Measurements from ENCODE around the gene SNX11. TPM values are rescaled to one million over a fixed set of nuclear protein-coding genes. Genes with fewer than 3 reads are reported as not detected.
"Not testable (repeated sequence)": the region's sequence is repeated elsewhere in the genome, so short reads cannot be mapped to it uniquely, and the experiment has no call there.

Gene SNX11
- total RNA-seq, 6 donors from 2014 or later = 19.5 to 27.2 (median 23.7) TPM

- Histone ChIP-seq H3K4me3 (no peak overlapping the region), H3K27ac (no peak overlapping the region), H3K27me3 (no peaks in the 10 kb centered on the region), H3K36me3 (peaks cover 7 to 86% (median 35%) of the 10 kb centered on the region in 4 donors), H3K4me1 (peaks cover 0 to 8% (median 3%) of the 10 kb centered on the region in 4 donors), H3K9me3 (no peaks in the 10 kb centered on the region)
- peak in 1 of 2 donors; percentile 39 for ATAC-seq (ENCODE audit: low FRiP score in 2 of 2)
- WGBS, 2 donors = 78 to 84% methylated on average over 3 of the region's 3 CpGs
- TF ChIP-seq CTCF (IDR thresholded peaks at IDR 0.05) = peak in 2 of 6 experiments; percentile 24 to 37
- TF ChIP-seq POLR2A (IDR thresholded peaks at IDR 0.05) = no peak
- no peak for DNase-seq
Observed at GRCh38 chr17:48068491-48068961, 39.0 kb upstream of the SNX11 start.

- Histone ChIP-seq H3K4me3 (no peak overlapping the region), H3K27ac (no peak overlapping the region), H3K9me3 (no peaks in the 10 kb centered on the region), H3K27me3 (no peaks in the 10 kb centered on the region), H3K4me1 (peaks cover 0 to 8% (median 2%) of the 10 kb centered on the region in 4 donors), H3K36me3 (peaks cover 7 to 89% (median 32%) of the 10 kb centered on the region in 4 donors)
- no peak for ATAC-seq (ENCODE audit: low FRiP score in 2 of 2)
- no peak for DNase-seq
- WGBS, 2 donors = 83 to 85% methylated on average over 2 of the region's 2 CpGs
- TF ChIP-seq POLR2AphosphoS5 (IDR thresholded peaks at IDR 0.05) (no peak), EP300 (IDR thresholded peaks at IDR 0.05) (no peak), POLR2A (IDR thresholded peaks at IDR 0.05) (no peak), CTCF (IDR thresholded peaks at IDR 0.05) (no peak)
Observed at GRCh38 chr17:48070195-48070594, 37.4 kb upstream of the SNX11 start.

- H3K4me1 ChIP-seq = peaks cover 0 to 3% (median 0%) of the 10 kb centered on the region in 4 donors
- WGBS, 2 donors = 82 to 87% methylated on average over 2 of the region's 2 CpGs
- H3K36me3 ChIP-seq = peaks cover 12 to 93% (median 40%) of the 10 kb centered on the region in 4 donors
- H3K4me3 ChIP-seq = no peak overlapping the region
- H3K27ac ChIP-seq = no peak overlapping the region
- no peaks in the 10 kb centered on the region for H3K9me3 ChIP-seq
- no peaks in the 10 kb centered on the region for H3K27me3 ChIP-seq
- no peak for DNase-seq
- TF ChIP-seq EP300 (IDR thresholded peaks at IDR 0.05) = no peak
- TF ChIP-seq CTCF (IDR thresholded peaks at IDR 0.05) = no peak
- TF ChIP-seq POLR2A (IDR thresholded peaks at IDR 0.05) = no peak
- no peak for TF ChIP-seq POLR2AphosphoS5 (IDR thresholded peaks at IDR 0.05)
- ATAC-seq (ENCODE audit: low FRiP score in 2 of 2) = no peak
Observed at GRCh38 chr17:48071654-48072053, 35.9 kb upstream of the SNX11 start.

- H3K27ac ChIP-seq; ATAC-seq (ENCODE audit: low FRiP score in 2 of 2); H3K4me3 ChIP-seq; H3K27me3 ChIP-seq; H3K9me3 ChIP-seq; DNase-seq; H3K4me1 ChIP-seq: not testable (repeated sequence)
- peaks cover 12 to 85% (median 38%) of the 10 kb centered on the region in 4 donors for H3K36me3 ChIP-seq
- WGBS, 2 donors = 93 to 95% methylated on average over 9 of the region's 9 CpGs
Observed at GRCh38 chr17:48072811-48073210, 34.8 kb upstream of the SNX11 start.

GRCh38 chr17:48073566-48074094 lies 33.9 kb upstream of the SNX11 start:
- DNase-seq = not testable (repeated sequence)

More at GRCh38 chr17:48073566-48074094, 33.9 kb upstream of the SNX11 start:
- not testable (repeated sequence) for H3K4me1 ChIP-seq; H3K27me3 ChIP-seq; H3K4me3 ChIP-seq; H3K9me3 ChIP-seq; H3K27ac ChIP-seq; ATAC-seq (ENCODE audit: low FRiP score in 2 of 2)
- H3K36me3 ChIP-seq = peaks cover 9 to 78% (median 34%) of the 10 kb centered on the region in 4 donors
- 95 to 98% methylated on average over 5 of the region's 5 CpGs for WGBS, 2 donors
